Left lobe of liver (tissue), 2 donors: ENCODE measurements around the gene RPS6KA6. TPM values are rescaled to one million over a fixed set of nuclear protein-coding genes. Genes with fewer than 3 reads are reported as not detected.
"Not testable (repeated sequence)": the region's sequence is repeated elsewhere in the genome, so short reads cannot be mapped to it uniquely, and the experiment has no call there.

ENCODE experiments used
- ATAC-seq: fragments of 200-7000 bp; cut with Tn5 transposase; one replicate; pipeline ENCODE4 v1.9.1; 2020; ENCODE audit warnings: mild to moderate bottlenecking, moderate library complexity
- DNase-seq: peaks from one replicate; pipeline ENCODE4 v3.0.0-alpha.2; 2020; ENCODE audit warnings: low spot score
- total RNA-seq: library from RNA; stranded (reverse); gene quantifications from one replicate; pipeline ENCODE4 v1.2.1, GENCODE V29; 2021
- donor health status: DM: no; HTN: no; CAD: no; lungs with moderate emphysema.
- donor health status: DM: no; HTN: yes; CAD: no.

RPS6KA6 gene
- total RNA-seq, 1 donor from 2014 or later, result 0.58 TPM

DNA sequence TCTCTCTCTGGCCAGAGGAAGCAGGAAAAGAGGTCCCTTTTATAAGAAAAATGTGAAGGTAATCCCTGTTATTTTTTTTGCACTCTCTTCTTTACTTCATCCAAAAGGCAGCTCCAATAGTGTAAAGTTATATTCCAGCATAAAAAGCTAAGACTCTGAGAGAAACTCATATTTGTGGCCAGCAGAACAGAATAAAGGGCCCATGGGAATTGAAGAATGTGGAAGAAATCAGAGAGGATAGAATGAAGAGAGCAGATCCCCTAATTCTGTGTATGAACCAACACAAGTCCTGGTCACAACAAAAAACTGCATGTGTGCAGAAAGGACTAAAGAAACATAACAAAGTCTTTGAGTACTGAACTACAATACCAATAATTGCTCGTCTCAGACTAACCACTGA lies 22.3 kb downstream of the RPS6KA6 start:
- DNase-seq, result no peak
- ATAC-seq, result no peak

DNA sequence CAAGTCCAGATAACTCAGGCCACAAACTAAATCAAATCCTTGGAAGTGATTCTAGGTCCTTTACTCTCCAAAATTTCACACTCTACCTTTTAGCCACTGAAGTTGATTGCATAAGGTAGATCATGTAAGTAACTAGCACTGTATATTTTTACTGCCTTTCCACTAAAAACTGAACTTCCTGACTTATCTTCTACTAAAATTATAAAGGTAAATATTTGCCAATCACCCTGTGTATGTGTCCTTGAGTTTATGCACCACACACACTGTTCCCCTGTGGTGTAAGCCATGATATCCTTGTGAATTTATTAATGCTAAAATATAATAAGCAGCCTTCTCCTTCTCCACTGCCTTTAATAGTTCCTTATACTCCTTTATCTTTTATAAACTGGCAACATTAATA lies 25.6 kb downstream of the RPS6KA6 start:
- DNase-seq (no peak), ATAC-seq (no peak)

DNA sequence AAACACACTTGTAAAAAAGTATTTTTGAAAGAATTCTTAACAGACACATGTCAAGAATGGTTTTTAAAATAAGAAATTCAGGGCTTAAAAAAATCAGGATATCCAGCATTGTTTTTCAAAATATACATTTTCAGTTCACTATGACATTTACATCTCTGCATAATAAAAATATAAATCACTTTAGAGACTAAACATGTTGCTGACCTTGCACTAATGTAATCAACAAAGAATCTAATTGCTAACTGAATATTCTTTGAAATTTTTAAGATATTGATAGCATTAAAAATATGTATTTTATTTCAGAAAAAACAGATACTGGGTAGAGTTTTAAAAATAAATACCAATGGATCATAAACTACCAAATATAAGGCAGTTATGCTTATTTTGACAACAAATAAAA lies 26.4 kb downstream of the RPS6KA6 start:
- no peak for DNase-seq
- ATAC-seq, result no peak

DNA sequence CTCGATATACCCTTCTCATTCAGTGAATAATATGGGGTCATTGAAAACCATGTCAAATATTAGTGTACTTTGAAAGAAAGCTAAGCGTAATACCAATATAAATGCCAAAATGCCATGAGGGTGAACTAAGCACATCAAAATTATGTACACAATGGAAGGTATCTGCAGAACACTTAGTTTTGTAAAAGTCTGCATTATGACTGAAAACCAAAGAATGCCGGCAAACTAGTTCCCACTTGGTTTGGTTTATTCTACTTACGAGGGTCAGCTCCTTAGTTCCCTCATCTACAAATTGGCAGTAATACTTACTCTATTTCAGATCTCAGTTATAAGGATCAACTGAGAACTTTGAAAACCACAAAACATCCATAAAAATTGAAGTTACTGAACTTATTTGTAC lies 27.3 kb downstream of the RPS6KA6 start:
- ATAC-seq, result no peak
- DNase-seq, result no peak

DNA sequence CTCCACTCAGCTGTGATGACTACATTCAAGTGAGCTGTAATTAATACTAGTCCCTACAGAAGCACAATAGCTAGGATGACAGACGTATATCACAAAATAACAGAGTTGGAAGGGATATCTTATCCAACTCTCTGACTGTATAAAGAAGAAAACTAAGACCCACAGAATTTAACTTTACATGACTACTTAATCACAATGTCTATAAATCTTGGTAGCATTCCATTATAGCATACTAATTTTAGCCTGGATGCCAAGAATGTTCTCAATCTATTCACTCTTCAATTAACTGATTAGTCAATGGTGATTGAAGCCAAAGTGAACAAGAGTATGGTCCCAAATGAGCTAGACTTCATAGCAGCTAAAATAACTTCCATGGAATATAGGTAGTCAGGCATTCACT lies 31.2 kb downstream of the RPS6KA6 start:
- no peak for DNase-seq
- no peak for ATAC-seq

DNA sequence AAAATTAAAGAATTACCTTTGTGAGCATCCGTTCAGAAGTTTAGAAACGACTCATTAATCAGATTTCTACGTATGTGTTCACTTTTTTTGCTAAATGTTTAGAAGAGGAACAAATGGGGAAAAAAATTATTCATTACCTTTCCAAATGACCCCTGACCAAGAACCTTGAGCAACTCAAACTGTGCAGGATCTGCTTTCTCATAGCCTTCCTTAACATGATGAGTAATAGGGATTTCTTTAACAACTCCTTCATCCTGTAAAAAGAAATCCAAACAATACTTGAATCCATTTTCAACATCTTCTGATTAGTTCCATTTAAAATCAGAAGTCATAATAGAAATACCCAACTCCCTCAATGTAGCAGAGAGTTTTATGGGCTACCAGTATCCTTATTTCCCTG lies 32.1 kb downstream of the RPS6KA6 start:
- DNase-seq (no peak), ATAC-seq (no peak)

DNA sequence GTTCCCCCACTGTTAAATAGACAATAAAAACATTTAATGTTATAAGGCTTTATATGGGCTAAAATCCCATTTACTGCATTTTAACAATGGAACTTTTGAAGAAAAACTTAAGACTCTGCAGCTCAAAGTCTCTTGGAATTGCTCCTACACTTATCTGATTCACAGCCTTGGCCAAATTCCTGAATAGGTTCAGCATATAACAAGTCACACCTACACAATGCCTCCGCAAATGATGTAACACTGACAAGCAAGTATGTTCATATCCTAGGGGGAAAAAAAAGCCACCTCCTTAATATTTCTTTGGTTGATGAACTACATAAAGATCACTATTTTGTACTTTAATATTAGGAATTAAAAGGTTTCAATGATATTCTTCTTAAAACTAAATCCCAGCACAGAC lies 34.5 kb downstream of the RPS6KA6 start:
- DNase-seq, result no peak
- ATAC-seq, result no peak

DNA sequence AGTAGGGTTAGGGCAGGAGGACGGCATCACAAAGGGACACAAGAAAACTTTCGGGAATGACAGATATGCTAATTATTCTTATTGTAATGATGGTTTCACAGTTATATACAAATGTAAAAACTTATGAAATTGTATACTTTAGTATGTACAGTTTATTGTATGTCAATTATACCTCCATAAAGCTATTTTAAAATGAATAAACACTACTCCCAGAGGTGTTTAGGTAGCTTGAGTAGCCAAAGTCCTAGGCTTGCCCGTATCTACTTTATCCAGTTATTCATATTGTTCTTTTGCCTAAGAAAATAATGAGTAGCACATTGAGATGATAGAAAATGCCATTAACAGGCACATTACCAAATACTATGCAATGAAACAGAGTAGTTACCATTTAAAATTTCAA lies 43.0 kb downstream of the RPS6KA6 start:
- no peak for DNase-seq
- ATAC-seq, result no peak

DNA sequence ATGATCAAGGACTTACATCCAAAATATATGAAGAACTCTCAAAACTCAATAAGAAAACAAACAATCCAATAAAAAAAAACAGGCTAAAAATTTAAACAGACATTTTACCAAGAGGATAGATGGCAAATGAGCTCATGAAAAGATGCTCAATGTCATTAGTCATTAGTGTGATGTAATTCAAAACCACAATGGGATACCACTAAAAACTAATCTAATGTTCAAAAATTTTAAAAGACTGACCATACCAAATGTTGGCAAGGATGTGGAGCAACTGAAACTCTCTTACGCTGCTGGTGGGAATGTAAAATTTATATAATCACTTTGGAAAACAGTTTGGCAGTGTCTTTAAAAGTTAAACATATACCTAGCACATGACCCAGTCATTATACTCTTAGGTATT lies 43.7 kb downstream of the RPS6KA6 start:
- DNase-seq, result no peak
- ATAC-seq, result no peak

DNA sequence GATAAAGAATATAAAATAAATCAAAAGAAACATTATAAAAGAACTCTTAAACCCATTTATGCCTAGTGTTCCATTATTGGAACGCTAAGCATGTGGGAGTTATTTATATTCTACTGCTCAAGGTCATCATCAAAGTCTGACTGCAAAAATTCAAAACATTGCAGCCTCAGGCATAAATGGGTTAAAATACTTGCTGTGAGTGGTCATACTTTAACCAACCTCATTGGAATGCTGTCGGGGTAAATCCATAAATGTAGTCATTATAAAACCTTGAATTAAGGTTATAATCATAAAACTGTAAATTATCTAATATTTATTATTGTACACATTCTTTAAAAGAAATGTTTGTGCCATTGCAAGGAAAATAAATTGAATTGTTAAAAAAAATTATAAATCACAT lies 55.0 kb downstream of the RPS6KA6 start:
- no peak for ATAC-seq
- no peak for DNase-seq

DNA sequence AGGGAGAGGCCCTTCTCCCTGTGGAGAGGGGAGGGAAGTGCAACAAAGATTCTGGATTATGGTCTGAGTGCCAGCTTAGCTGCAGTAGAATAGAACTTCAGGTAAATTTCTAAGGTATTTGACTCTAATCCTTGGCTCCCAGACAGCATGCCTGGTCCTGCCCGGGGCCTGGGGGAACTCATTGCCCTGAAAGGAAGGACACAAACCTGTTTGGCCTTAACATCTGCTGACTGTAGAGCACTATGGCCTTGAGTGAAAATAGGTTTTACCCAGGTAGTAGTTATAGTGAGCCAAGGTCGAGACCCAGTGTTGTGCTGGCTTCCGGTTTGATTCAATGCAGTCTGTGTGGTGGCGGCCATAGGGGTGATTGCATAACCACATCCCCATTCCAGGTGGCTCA lies 64.4 kb downstream of the RPS6KA6 start:
- ATAC-seq, result no peak
- DNase-seq, result no peak

DNA sequence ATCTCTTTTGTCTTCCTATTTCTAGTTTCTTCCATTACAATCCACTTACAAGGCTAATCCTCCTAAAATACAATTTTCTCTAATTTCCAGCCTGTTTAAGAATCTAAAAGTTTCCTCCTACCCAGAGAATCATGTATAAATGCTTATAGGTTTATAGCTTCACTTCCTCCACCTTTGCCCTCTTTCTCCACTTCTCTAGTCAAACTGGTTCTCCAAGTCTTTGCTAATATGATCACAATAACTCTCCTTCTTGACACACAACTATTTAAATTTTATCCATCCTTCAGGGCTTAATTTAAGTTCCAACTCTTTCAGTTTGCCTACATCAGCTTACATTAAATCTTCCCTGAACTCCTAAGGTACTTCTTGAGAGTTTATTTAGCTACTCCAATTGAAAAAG lies 69.2 kb downstream of the RPS6KA6 start:
- DNase-seq (no peak), ATAC-seq (no peak)

DNA sequence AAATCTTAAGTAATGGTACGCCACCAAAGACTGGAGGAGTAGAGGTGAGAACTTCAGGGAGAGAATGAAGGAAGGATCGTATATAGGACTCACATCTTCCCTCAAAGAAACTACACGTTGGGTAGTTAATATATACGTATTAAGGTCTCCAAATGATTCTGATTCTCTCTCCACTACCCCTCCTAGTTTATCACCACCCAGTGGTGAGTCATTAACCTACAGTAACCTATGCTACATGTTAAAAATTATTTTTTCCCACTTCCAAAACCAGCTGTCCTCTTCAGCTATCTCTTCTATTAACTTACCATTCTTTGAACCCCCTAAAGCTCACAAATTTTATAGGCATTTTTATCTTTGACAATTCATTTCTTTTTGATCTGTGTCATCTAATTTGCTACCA lies 69.7 kb downstream of the RPS6KA6 start:
- ATAC-seq, result no peak
- DNase-seq, result no peak

DNA sequence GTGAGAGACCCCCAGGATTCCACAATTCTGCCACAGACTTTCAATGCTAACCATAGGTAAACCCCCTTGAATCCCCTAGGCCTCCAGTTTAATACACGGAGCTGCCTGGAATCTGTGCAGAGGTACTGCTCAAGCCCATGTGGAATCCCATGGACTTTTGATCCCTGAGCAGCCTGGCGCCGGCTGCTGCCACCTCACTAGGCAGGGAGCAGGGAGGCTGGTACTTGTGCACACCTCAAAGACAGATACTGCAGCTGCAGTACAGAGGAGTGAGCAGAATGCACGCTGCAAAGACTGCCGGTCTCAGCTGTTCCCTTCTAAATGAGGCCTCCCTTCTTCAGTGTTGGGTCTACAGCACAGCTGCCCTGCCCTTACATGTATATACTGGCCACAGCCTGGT lies 79.4 kb downstream of the RPS6KA6 start:
- no peak for DNase-seq
- no peak for ATAC-seq

DNA sequence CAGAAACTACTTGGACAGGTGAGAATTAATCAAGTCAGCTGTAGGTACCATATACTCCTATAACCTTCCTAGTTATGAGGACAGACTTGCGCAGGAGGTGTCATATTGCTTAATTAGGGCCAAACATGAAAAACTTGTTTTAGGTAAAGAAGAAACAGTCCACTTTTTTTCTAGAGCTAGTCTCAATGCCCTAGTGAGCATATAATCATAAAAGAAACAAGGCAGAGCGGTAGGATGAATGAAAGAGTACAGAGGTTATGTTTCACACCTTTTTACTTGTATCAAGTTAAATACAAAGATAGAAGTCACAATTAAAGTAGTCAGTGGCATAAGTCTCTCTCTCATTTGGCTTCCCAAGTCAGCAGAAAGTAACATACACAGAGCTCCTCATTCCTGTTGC lies 88.9 kb downstream of the RPS6KA6 start:
- DNase-seq, result no peak

DNA sequence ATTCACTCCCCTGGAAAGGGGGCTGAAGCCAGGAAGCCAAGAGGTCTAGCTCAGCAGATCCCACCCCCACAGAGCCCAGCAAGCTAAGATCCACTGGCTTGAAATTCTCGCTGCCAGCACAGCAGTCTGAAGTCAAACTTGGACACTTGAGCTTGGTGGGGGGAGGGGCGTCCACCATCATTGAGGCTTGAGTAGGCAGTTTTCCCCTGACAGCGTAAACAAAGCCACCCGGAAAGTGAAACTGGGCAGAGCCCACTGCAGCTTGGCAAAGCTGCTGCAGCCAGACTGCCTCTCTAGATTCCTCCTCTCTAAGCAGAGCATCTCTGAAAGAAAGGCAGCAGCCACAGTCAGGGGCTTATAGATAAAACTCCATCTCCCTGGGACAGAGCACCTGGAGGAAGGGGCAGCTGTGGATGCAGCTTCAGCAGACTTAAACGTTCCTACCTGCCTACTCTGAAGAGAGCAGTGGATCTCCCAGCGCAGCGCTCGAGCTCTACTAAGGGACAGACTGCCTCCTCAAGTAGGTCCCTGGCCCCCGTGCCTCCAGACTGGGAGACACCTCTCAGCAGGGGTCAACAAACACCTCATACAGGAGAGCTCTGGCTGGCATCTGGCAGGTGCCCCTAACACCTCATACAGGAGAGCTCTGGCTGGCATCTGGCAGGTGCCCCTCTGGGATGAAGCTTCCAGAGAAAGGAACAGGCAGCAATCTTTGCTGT lies 108.4 kb downstream of the RPS6KA6 start:
- ATAC-seq, DNase-seq: not testable (repeated sequence)

More for the DNA sequence above, 88.9 kb downstream of the RPS6KA6 start:
- no peak for ATAC-seq

DNA sequence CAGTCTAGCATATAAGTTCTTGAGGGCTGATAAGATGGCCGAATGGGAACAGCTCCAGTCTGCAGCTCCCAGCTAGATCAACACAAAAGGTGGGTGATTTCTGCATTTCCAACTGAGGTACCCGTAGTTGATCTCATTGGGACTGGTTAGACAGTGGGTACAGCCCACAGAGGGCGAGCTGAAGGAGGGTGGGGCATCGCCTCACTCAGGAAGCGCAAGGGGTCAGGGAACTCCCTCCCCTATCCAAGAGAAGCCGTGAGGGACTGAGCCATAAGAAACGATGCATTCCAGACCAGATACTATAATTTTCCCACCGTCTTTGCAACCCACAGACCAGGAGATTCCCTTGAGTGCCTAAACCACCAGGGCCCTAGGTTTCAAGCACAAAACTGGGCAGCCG lies 109.0 kb downstream of the RPS6KA6 start:
- DNase-seq, result no peak
- ATAC-seq, result no peak

DNA sequence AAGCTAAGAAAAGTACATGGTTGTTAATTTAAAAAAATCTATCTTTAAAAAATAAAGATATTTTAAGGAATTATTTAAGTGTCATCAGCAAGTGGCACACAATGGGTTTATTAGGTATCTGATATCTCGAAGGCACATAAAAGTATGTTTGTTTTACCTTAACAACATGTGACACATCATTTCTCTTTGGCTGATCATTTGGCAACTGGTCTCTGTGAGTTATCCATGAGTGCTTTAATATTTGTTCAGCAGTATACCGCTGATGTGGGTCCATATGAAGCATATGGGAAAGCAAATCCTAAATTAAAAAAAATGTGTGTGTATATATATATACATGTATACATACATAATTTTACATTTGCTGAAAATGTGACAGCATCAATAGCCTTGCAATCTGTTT lies 123.2 kb downstream of the RPS6KA6 start:
- ATAC-seq (no peak), DNase-seq (no peak)

DNA sequence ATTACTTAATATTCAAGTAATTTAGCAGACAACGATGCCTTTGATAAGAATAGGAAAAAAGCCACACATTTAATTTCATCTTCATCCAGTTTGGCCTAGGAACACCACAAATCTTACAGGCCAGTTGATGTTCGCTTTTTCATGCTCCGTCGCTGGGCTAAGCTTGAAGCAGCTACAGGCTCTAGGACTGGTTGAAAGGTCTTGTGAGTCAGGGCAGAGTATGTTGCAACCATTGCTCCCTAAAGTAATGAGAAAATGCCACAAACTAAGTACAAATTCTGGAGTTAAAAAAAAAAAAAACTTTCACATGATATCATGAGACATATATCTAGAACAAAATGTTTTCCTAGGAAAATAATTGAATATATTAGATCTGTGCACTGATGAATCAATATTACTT lies 123.8 kb downstream of the RPS6KA6 start:
- ATAC-seq, result no peak
- DNase-seq, result no peak

DNA sequence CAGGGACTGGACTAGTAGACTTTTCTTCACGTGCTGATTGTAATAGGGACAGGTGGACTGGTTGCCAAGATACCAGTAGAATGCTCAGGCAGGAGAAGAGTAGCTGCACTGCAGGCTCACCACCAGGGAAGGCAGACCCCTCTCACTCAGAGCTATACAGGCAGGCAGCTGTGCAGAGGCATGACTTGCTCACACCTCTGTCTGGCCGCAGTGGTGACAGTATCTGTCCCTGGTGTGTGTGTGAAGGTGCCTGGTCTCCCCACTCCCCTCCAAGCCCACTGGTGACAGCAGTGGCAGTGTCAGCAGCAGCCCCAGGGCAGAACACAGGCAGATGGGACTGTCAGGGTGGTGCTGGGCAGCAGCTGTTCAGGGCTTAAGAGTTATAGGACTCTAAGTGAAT lies 140.7 kb downstream of the RPS6KA6 start:
- DNase-seq (no peak), ATAC-seq (no peak)

DNA sequence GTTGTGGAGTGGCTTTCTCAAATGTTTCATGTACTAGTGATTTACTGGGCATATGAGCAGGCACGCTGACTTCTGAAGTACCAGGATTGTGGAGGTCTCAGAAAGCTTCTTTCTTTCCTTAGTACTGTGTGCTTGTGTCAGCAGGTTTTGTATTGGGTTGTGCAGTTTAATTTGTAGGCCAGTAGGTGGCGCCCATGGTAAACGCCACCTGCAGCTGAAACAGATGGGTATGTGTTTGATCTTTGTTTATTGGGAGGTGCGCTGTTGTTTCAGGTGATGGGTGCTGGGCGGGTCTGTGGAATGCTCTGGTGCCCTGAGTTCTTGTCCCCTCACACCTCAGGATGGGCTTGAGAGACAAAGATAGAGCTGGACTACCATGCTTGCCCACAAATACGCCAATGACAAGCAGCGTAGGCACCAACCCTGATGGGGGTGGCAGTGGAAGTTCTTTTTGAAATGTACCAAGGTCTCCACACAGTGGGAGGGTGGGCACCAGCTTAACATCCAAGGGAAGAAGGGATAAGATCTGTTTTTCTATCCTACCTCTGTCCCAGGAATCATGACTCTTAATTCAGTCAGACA lies 141.5 kb downstream of the RPS6KA6 start:
- DNase-seq (no peak), ATAC-seq (peak; percentile 86)

DNA sequence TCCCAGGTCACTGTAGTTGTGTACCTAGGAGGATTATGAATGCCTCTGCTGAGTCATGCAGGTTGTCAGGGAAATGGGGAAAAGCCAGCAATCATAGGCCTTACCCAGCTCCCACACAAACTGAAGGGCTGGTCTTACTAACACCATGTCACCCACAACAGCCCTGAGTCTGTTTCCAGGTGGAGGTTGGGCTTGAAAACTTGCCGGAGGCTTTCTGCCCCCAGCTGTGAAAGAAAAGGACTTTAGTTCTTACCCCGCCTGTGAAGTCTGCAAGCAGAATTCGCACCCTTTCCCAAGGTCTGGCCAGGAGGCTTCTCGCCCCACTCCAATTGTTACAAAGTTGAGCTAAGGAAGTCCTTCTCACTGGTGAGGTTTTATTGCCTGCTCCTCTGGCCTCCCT lies 143.9 kb downstream of the RPS6KA6 start:
- ATAC-seq (no peak), DNase-seq (no peak)
